ENCODE data around the gene YARS1.

YARS1 gene

DNA sequence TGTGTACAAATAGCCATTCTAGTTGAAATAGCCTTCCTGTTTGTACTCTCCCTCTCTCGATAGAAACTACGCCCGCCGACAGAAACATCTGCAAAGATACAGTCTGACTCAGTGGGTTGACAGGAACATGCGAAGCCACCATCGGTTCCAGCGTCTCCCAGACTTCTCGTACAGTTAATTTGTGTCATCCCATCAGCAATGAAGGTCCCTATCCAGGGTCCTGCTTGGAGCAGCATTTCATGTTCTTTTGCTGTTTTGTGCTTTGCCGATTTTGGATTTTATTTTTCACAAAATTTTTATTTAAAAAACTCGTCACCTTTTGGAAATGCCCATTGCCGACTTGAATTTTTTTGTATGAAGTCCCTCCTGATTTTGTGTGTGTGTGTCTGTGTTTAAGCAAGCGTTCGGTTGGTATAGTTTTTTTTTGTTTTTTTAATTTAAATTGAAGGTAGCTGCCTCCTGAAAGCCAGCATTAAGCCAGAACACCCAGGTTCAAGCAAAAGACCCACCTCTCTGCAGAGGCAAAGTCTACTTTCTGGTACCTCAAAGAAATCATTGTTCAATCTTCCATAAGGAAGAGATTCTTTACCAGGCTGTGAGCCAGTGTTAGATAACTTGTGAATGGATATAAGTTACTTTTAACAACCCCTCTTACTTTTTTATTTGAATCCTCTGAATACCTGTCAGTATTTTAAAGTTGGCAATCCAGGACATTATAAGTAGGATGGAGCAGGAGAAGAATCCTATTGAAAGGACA is 38.9 kb upstream of the YARS1 start:
- Histone ChIP-seq H3K27ac (ENCODE audit: low read depth, low read length, severe bottlenecking) (no peak overlapping the region), H3K36me3 (ENCODE audit: control insufficient read depth, insufficient read depth, low read length) (peaks cover 51% of the 10 kb centered on the region), H3K4me3 (ENCODE audit: extremely low read depth, insufficient read depth, low read length, poor library complexity, severe bottlenecking) (no peak overlapping the region), H3K9me3 (ENCODE audit: control insufficient read depth, low read length) (no peaks in the 10 kb centered on the region), H3K4me1 (ENCODE audit: control insufficient read depth, insufficient read depth, low read length, poor library complexity, severe bottlenecking) (no peaks in the 10 kb centered on the region)
- WGBS, 2 experiments (ENCODE audit: insufficient coverage in 2 of 2): 96 to 98% methylated on average over 10 to 11 of the region's 13 CpGs

DNA sequence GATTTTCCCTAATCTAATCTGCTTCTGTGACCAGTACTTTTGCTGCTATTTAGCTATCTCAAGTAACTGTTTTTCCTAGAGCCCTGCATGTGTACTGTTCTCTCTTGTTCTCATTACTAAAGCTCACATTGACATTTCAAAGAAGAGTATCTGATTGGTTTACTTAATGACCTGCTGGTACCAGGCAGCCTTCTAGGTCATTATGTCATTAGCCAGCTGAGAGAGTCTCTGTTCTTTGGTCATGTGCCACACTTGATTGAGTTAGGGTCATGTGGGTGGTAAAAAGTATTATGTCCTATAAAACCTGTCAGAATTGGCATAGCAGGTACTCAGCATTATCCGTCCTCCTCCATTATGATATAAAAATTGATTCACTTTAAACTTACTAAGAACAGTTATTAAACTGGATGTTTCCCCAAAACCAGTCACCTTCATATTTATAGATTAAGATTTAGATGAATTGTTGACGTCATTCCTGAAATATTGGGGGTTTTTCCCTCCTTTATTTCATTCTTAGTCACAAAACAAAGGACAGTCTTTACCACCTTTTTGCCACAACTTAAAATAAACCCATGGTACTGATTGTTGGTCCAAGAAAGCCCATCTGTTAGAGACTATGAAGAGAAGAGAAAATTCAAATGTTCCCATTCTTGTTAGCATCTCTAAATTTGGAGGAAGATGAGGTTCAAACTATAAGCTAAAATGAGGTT is 31.4 kb upstream of the YARS1 start:
- Histone ChIP-seq H3K4me3 (ENCODE audit: extremely low read depth, insufficient read depth, low read length, poor library complexity, severe bottlenecking) (no peak overlapping the region), H3K9me3 (ENCODE audit: control insufficient read depth, low read length) (no peaks in the 10 kb centered on the region), H3K36me3 (ENCODE audit: control insufficient read depth, insufficient read depth, low read length) (peaks cover 34% of the 10 kb centered on the region), H3K27ac (ENCODE audit: low read depth, low read length, severe bottlenecking) (no peak overlapping the region), H3K4me1 (ENCODE audit: control insufficient read depth, insufficient read depth, low read length, poor library complexity, severe bottlenecking) (no peaks in the 10 kb centered on the region)
- WGBS, 2 experiments (ENCODE audit: insufficient coverage in 2 of 2): no CpG with 5 or more reads among the region's 2 CpGs

GRCh38 chr1:32831878-32832277 is 14.7 kb upstream of the YARS1 start:
- Histone ChIP-seq H3K4me3 (ENCODE audit: extremely low read depth, insufficient read depth, low read length, poor library complexity, severe bottlenecking) (no peak overlapping the region), H3K9me3 (ENCODE audit: control insufficient read depth, low read length) (no peaks in the 10 kb centered on the region), H3K36me3 (ENCODE audit: control insufficient read depth, insufficient read depth, low read length) (peaks cover 75% of the 10 kb centered on the region), H3K27ac (ENCODE audit: low read depth, low read length, severe bottlenecking) (no peak overlapping the region), H3K4me1 (ENCODE audit: control insufficient read depth, insufficient read depth, low read length, poor library complexity, severe bottlenecking) (no peaks in the 10 kb centered on the region)
- WGBS, 2 experiments (ENCODE audit: insufficient coverage in 2 of 2): no CpG with 5 or more reads among the region's 1 CpG

DNA sequence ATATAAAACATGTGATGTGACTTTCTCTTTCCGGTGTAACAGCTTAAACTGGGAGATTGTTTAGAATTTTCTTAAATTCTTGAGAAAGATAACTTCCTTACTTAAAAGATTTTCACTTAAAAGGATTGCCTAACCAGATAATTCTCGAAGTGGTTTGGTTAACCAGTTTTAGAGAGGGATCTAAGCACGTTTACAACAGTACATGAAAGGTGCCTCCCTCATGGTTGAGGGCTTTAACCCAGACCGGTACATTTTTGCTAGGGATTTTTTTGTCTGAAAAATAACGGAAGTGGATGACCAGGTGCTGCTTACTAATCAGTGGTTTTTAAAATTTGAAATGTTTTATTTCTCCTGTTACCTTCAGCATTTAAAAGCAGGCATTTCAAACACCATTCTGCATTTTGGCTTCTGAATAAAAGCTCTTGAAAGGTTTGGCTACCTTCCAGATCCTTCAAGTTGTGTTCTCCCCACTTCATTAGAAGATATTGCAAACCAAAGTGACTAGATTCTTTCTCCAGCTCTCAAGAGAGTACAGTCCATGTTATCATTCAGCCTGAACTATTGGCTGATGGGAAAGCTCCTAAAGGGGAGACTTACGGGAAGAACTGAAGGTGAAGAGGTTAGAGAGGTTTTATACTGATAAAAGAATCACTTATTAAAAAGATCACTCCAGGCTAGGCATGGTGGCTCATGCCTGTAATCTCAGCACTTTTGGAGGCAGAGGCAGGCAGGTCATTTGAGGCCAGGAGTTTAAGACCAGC is 13.1 kb upstream of the YARS1 start:
- Histone ChIP-seq H3K36me3 (ENCODE audit: control insufficient read depth, insufficient read depth, low read length) (peaks cover 82% of the 10 kb centered on the region), H3K4me1 (ENCODE audit: control insufficient read depth, insufficient read depth, low read length, poor library complexity, severe bottlenecking) (no peaks in the 10 kb centered on the region), H3K9me3 (ENCODE audit: control insufficient read depth, low read length) (no peaks in the 10 kb centered on the region), H3K4me3 (ENCODE audit: extremely low read depth, insufficient read depth, low read length, poor library complexity, severe bottlenecking) (no peak overlapping the region), H3K27ac (ENCODE audit: low read depth, low read length, severe bottlenecking) (no peak overlapping the region)
- WGBS, 2 experiments (ENCODE audit: insufficient coverage in 2 of 2): 92 to 93% methylated on average over 2 to 3 of the region's 6 CpGs

- Histone ChIP-seq H3K4me1 (ENCODE audit: control insufficient read depth, insufficient read depth, low read length, poor library complexity, severe bottlenecking) (no peaks in the 10 kb centered on the region), H3K9me3 (ENCODE audit: control insufficient read depth, low read length) (no peaks in the 10 kb centered on the region), H3K27ac (ENCODE audit: low read depth, low read length, severe bottlenecking) (no peak overlapping the region), H3K36me3 (ENCODE audit: control insufficient read depth, insufficient read depth, low read length) (peaks cover 76% of the 10 kb centered on the region), H3K4me3 (ENCODE audit: extremely low read depth, insufficient read depth, low read length, poor library complexity, severe bottlenecking) (no peak overlapping the region)
- WGBS, 2 experiments (ENCODE audit: insufficient coverage in 2 of 2): 100% methylated on average over 1 of the region's 7 CpGs; no CpG with 5 or more reads in 1 of the 2 experiments
These were observed 11.2 kb upstream of the YARS1 start for GRCh38 chr1:32828341-32828740.

- WGBS, 2 experiments (ENCODE audit: insufficient coverage in 2 of 2): 100% methylated on average over 1 of the region's 3 CpGs
- Histone ChIP-seq H3K36me3 (ENCODE audit: control insufficient read depth, insufficient read depth, low read length) (peaks cover 63% of the 10 kb centered on the region), H3K9me3 (ENCODE audit: control insufficient read depth, low read length) (no peaks in the 10 kb centered on the region)
These were observed 8.0 kb upstream of the YARS1 start for GRCh38 chr1:32825181-32825580.

GRCh38 chr1:32818804-32819541 is 1.8 kb upstream of the YARS1 start:
- H3K27ac ChIP-seq (ENCODE audit: low read depth, low read length, severe bottlenecking): peak overlapping the region; percentile 94

More at GRCh38 chr1:32825181-32825580, 8.0 kb upstream of the YARS1 start:
- Histone ChIP-seq H3K27ac (ENCODE audit: low read depth, low read length, severe bottlenecking) (no peak overlapping the region), H3K4me1 (ENCODE audit: control insufficient read depth, insufficient read depth, low read length, poor library complexity, severe bottlenecking) (no peaks in the 10 kb centered on the region), H3K4me3 (ENCODE audit: extremely low read depth, insufficient read depth, low read length, poor library complexity, severe bottlenecking) (no peak overlapping the region)

GRCh38 chr1:32817815-32818786 is 943 bp upstream of the YARS1 start:
- Histone ChIP-seq H3K4me3 (ENCODE audit: extremely low read depth, insufficient read depth, low read length, poor library complexity, severe bottlenecking) (peak overlapping the region; percentile 97), H3K9me3 (ENCODE audit: control insufficient read depth, low read length) (no peaks in the 10 kb centered on the region), H3K36me3 (ENCODE audit: control insufficient read depth, insufficient read depth, low read length) (peaks cover 35% of the 10 kb centered on the region), H3K4me1 (ENCODE audit: control insufficient read depth, insufficient read depth, low read length, poor library complexity, severe bottlenecking) (peaks cover 5% of the 10 kb centered on the region), H3K27ac (ENCODE audit: low read depth, low read length, severe bottlenecking) (peak overlapping the region; percentile 94)
- 3 to 5% methylated on average over 28 to 32 of the region's 51 CpGs for WGBS, 2 experiments (ENCODE audit: insufficient coverage in 2 of 2)

More at GRCh38 chr1:32818804-32819541, 1.8 kb upstream of the YARS1 start:
- Histone ChIP-seq H3K9me3 (ENCODE audit: control insufficient read depth, low read length) (no peaks in the 10 kb centered on the region), H3K4me3 (ENCODE audit: extremely low read depth, insufficient read depth, low read length, poor library complexity, severe bottlenecking) (peak overlapping the region; percentile 97), H3K36me3 (ENCODE audit: control insufficient read depth, insufficient read depth, low read length) (peaks cover 28% of the 10 kb centered on the region), H3K4me1 (ENCODE audit: control insufficient read depth, insufficient read depth, low read length, poor library complexity, severe bottlenecking) (peaks cover 5% of the 10 kb centered on the region)
- WGBS, 2 experiments (ENCODE audit: insufficient coverage in 2 of 2): 72 to 82% methylated on average over 5 to 9 of the region's 11 CpGs

DNA sequence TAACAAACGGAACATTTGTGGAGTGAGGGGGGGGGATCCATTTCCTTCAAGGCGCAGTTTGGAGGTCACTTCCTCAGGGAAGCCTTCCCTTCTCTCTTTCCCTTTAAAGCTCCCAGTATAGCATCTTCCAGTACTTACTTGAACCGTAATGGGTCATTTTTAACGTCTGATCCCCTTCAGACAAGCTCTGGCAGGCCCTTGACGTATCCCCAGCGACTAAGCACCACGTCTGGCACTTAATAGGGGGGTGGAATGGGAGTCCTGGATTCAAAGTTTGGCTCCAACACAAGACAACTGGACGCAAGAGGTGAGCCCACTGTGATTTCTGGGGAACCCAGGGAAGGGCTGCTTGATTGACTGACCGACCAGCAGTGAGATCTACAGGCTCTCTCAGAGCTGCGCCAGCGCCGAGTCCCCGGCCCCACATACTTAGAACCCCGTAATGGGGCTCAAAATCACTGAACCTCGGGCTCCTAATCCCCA is 441 bp downstream of the YARS1 start:
- peaks cover 42% of the 10 kb centered on the region for H3K36me3 ChIP-seq (ENCODE audit: control insufficient read depth, insufficient read depth, low read length)
- 0% methylated on average over 12 to 13 of the region's 15 CpGs for WGBS, 2 experiments (ENCODE audit: insufficient coverage in 2 of 2)
- peak overlapping the region; percentile 97 for H3K4me3 ChIP-seq (ENCODE audit: extremely low read depth, insufficient read depth, low read length, poor library complexity, severe bottlenecking)

More for the DNA sequence above, 441 bp downstream of the YARS1 start:
- H3K9me3 ChIP-seq (ENCODE audit: control insufficient read depth, low read length): no peaks in the 10 kb centered on the region
- peak overlapping the region; percentile 96 for H3K27ac ChIP-seq (ENCODE audit: low read depth, low read length, severe bottlenecking)
- H3K4me1 ChIP-seq (ENCODE audit: control insufficient read depth, insufficient read depth, low read length, poor library complexity, severe bottlenecking): peaks cover 7% of the 10 kb centered on the region

All from mesodermal cell (in vitro differentiated cells).